ENCODE data around the gene PRKG1.
"Not testable (repeated sequence)": the region's sequence is repeated elsewhere in the genome, so short reads cannot be mapped to it uniquely, and the experiment has no call there.

PRKG1 gene

GRCh38 chr10:51231754-51232153 is 157.5 kb downstream of the PRKG1 start:
- DNase-seq = no peak

- DNase-seq = no peak
Measured at GRCh38 chr10:51233337-51234100, 159.2 kb downstream of the PRKG1 start.

DNA sequence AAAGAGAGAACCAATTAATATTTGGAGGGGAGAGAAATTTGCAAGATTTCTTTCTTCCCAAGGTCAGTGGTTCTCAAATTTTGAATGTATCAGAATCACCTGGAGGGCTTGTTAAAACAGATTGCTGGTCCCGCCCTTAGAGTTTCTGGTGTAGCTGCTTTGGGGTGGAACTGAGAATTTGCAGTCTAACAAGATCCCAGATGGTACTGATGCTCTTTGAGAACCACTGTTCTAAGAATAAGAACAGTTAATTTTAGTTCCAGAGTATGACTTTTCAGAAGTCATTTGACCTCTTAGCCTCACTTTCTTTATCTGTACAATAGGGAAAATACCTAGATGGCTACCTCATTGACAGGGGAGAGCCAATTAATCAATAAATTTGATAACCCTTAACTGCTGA is 161.6 kb downstream of the PRKG1 start:
- no peak for DNase-seq

DNA sequence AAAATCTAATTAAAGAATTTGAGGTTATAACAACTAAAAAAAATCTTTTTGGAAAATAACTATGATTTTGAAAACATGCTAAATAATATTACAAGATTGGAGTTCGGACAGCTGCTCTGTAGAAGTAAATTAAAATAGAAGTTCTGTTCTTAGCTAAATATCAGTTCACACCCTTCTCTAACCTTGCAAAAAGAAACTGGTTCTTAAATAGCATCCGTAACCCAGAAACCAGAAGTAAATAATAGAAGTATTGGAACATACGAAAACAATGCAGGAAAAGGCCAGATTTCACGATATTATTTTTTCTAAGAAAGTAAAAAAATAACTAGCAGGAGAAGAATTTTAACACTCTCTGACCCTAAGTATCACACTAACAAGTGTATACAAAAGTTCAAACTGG is 164.7 kb downstream of the PRKG1 start:
- DNase-seq = no peak

DNA sequence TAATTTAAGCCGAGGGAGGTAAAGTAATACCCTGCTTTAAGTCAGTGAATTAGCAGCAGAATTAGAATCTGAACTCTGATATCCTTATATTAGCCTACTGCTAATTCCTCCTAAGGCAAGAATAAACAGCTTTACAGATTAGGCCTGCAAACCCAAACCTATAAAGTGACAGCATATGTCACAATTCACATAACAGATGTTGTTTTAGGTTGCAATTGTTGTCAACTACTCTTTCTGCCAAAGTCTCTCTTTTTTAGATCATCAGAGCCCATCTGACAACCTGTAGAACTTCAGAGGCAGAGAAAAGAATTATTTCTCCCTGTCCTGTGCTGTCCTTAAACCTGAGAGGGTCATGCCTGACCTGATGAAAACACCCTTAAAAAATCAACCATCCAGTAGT is 167.2 kb downstream of the PRKG1 start:
- no peak for DNase-seq

GRCh38 chr10:51242393-51242792 is 168.1 kb downstream of the PRKG1 start:
- no peak for DNase-seq

- no peak for DNase-seq
Measured at GRCh38 chr10:51244309-51244708, 170.0 kb downstream of the PRKG1 start.

DNA sequence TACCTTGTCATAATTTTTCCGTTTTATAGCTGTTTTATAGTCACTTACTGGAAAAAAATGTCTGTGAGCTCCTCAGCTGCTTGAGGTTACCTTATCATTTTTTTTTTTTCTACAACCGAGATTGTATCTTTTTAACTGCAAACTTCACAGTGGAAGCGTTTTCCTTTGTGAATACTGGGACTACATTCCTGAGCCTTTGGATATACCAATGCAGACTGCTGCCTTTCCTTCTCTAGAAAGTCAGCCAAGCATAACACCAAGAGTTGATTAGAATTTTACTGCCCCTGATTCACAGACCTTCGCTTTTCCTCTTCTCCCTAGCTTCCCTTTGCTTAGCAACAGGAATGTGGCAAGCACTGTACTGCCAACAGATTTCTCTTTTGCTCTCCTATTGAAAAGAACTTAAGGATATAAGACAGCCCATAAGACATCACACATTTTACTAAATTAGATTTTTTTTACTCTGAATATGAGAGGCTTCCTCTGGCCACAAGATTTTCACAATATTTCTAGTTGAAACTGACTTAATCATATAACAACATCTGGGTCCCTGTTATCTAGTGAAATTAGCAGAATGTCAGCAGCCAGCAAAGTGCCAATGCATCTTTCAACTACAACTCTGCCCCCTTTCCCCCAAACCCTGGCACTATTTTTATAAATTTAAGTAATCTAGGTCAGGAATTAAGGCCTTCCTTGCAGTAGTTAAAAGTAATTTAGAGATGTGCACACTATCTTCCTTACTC is 170.6 kb downstream of the PRKG1 start:
- DNase-seq = no peak

DNA sequence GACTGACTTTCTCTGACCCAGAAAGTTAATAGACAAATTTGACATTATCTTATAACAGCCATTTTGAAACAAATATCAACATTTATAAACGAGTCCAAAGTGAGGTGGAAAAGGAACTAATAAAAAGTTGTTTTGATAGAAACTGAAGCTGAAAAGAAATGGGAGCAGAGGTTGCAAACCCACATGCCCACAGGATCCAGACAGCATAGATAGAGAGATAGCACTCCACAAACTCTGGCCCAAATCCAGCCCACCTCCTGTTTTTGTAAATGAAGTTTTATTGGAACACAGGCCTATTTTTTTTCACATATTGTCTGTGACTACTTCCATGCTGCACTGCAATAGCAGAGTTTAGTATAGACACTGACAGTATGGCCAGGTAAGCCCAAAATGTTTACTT is 171.9 kb downstream of the PRKG1 start:
- no peak for DNase-seq

DNA sequence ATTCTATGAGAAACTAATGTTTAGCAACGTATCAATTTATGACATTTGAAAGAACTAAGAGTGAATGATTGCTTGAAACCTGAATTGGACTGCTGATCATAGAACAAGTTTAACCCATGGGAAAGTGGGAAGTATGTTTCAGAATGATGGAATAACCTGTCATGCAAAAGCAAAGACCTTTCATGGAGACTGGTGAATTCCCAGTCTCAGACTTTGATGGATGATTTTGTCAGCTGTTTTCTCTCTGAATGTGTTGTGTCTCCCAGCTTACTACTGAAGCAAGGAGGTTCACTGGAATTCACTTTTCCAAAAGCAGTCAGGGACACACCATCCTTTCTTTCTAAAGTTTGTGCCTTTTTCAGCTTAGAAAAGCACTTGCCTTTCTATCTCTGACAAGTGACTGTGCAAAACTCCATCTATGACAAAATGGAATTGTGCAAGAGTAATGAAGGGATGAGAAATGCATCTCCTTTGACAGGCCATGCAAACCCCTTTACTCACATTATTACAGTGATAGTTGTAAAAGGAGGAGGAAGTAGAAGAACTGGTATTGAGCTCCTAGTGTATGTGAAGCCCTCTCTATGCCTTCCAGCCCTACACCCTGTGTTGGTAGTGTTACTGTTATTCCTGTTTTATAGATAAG is 176.1 kb downstream of the PRKG1 start:
- peak in 1 of 3 donors; percentile 21 for DNase-seq

DNA sequence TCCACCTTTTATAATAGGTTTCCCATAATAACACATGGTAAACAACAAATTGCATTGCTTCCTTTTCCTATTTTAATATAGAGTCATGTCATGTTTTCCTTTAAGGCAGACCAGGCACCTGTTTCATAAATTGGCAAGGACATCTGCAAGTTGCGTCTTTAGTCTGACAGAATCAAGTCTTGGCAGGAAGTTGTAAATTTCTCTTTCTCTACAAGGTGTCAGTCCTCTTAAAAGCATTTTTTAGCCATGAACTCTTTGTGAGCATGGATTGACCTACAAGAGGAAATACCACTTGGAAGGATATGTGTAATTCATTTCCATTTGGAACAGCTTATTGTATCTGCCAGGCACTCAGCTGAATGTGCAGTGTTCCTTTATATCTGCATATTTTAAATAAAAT is 176.8 kb downstream of the PRKG1 start:
- no peak for DNase-seq

DNA sequence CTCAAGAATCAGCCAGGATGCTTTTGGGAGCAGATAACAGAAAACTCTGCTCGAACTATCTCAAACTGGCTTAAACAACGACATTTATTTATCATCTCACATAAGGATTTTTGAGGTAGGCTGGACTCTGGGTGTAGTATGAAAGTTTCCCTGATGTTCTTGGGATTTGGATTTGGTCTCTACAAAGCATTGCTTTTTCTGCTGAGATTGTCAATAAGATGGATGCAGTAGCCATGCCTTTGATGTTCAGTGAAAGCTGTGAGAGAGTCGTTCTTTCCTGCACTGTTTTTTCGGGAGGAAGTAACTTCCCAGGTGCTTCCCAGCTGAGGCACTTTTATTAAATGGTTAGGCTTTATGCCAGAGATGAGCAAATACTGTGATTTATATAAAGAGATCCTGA is 181.1 kb downstream of the PRKG1 start:
- DNase-seq = no peak

- DNase-seq = no peak
Measured at GRCh38 chr10:51257511-51258248, 183.4 kb downstream of the PRKG1 start.

- no peak for DNase-seq
Measured at GRCh38 chr10:51260376-51260775, 186.1 kb downstream of the PRKG1 start.

- no peak for DNase-seq
Measured at GRCh38 chr10:51266496-51266895, 192.2 kb downstream of the PRKG1 start.

GRCh38 chr10:51267980-51268570 is 193.8 kb downstream of the PRKG1 start:
- DNase-seq = not testable (repeated sequence)

DNA sequence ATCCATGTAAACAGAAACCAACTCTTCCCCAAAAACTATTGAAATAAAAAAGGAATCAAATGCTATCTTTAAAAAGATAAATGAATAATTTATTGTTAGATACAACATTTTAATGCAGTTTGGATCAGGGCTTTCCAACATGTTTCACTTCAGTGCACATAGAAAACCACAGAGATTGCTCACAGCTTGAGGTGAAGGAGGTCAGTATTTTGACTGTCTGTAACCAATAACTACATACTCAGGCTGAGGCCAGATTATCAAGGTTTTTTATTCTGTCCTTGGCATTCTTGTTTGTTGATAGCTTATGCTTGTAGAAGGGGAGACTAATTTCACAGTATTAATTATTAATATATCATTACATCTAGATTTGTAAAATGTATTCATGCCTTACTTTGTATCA is 195.5 kb downstream of the PRKG1 start:
- no peak for DNase-seq

DNA sequence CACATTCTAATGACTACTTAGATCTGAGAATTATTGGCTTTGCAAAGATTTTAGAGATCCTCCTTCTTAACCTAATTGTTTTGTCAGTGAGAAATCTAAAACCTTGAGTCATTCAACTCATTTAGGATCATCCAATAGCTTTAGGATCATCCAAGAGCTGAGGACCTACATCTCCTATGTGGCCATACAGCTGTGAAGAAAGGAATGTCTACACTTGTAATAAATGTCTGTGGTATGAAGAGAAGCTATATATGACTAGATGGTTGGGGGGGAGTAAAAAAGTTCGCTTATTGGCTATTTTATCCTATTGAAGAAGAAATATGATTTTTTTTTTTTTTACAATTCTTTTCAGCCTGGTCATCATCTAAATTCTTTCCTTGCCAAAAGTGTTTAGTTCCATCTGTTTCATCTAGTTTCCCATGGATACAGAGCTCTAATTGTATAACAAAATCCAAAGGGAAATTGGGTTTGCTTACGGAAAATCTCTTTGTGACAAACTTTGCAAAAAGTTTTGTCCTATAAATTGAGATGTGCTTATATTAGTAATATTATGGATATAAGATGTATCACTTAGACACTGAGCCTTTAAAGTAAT is 196.7 kb downstream of the PRKG1 start:
- no peak for DNase-seq

- not testable (repeated sequence) for DNase-seq
Measured at GRCh38 chr10:51272099-51272498, 197.8 kb downstream of the PRKG1 start.

- DNase-seq = no peak
Measured at GRCh38 chr10:51272555-51272954, 198.3 kb downstream of the PRKG1 start.

DNA sequence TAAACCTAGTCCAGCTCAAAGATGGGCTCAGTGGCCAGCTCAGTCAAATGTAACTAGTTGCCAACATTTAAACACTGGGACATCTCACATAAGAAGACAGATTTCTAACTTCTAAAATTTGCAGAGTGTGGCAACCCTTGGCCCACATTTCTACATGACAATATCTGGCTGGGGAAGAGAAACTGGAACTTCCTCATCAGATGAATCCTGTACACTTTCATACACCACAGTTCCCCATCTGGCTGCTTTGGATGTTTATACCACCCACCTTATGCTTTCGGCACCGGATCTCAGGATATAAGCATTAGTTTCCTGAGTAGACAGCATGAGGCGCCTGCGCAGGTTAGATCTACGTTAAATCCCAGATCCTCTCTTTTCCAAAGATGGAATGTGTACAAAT is 199.3 kb downstream of the PRKG1 start:
- DNase-seq = peak; percentile 62 to 74 (median 68)

DNA sequence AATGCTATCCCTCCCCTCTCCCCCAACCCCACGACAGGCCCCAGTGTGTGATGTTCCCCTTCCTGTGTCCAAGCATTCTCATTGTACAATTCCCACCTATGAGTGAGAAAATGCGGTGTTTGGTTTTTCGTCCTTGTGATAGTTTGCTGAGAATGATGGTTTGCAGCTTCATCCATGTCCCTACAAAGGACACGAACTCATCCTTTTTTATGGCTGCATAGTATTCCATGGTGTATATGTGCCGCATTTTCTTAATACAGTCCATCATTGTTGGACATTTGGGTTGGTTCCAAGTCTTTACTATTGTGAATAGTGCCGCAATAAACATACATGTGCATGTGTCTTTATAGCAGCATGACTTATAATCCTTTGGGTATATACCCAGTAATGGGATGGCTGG is 201.8 kb downstream of the PRKG1 start:
- not testable (repeated sequence) for DNase-seq
